NCI-H1436 (cell line): ENCODE results near the gene PSMD8.
"Not testable (repeated sequence)": the region's sequence is repeated elsewhere in the genome, so short reads cannot be mapped to it uniquely, and the experiment has no call there.

Experiments
- DNase-seq: peaks from one replicate; lab custom pipeline; 2025; lab: John Stamatoyannopoulos, UW

The PSMD8 gene

DNA sequence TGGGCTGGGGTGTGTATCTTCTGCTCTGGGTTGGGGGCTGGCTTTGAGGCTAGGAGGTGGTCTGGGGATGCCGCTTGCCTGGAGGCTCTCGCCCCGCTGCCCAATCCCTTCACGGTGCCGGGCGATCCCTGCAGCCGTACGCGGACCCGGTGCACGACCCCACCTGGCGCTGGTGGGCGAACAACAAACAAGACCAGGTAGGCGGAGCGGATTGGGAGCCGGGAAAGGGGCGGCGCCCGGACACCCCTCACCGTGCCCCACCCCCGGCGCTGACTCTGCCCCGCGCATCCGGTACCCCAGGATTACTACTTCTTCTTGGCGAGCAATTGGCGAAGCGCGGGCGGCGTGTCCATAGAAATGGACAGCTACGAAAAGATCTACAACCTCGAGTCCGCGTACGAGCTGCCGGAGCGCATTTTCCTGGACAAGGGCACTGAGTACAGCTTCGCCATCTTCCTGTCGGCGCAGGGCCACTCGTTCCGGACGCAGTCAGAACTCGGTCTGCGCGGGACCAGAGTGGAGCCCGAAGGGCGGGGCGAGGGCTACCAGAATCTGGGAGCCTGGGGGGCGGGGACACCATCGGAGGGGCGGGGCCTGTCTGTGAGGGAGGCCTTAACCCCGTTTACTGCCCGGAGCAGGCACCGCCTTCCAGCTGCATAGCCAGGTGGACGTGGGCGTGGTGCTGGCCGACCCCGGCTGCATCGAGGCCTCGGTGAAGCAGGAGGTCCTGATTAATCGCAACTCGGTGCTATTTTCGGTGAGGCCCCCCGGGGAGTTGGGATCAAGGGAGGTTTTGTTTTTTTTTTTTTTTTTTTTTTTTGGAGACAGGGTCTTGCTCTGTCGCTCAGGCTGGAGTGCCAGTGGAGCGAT lies 12.1 kb upstream of the PSMD8 start:
- DNase-seq = peak; percentile 74

DNA sequence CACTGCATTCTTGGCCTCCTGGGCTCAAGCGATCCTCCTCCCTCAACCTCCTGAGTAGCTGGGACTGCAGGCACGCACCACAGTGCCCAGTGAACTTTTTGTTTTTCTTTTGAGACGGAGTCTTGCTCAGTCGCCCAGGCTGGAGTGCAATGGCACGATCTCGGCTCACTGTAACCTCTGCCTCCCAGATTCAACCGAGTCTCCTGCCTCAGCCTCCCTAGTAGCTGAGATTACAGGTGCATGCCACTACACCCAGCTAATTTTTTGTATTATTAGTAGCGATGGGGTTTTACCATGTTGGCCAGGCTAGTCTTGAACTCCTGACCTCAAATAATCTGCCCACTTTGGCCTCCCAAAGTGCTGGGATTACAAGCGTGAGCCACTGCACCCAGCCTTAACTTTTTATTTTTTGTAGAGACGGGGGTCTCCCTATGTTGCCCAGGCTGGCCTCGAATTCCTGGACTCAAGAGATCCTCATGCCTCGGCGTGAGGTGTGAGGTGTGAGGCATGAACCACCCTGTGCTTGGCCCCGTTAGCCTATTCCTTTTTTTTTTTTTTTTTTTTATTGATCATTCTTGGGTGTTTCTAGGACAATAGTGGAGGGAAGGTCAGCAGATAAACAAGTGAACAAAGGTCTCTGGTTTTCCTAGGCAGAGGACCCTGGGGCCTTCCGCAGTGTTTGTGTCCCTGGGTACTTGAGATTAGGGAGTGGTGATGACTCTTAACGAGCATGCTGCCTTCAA lies 11.3 kb upstream of the PSMD8 start:
- DNase-seq = not testable (repeated sequence)

GRCh38 chr19:38367041-38367440 lies 7.3 kb upstream of the PSMD8 start:
- DNase-seq = no peak

GRCh38 chr19:38369584-38369983 lies 4.8 kb upstream of the PSMD8 start:
- DNase-seq = no peak

GRCh38 chr19:38370299-38370698 lies 4.1 kb upstream of the PSMD8 start:
- DNase-seq = no peak

DNA sequence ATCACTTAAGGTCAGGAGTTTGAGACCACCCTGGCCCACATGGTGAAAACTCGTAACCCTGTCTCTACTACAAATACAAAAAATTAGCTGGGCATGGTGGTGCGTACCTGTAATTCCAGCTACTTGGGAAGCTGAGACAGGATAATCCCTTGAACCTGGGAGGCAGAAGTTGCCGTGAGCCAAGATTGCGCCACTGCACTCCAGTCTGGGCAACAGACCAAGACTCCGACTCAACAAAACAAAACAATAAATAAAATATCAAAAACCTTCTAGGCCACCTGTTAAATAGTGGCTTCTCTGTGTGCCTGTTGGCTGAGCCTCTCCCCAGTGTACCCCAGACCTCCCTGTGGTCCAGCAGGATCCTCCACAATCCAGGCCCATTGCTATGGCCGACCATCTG lies 3.3 kb upstream of the PSMD8 start:
- DNase-seq = no peak

GRCh38 chr19:38373907-38374331 lies 452 bp upstream of the PSMD8 start:
- no peak for DNase-seq

DNA sequence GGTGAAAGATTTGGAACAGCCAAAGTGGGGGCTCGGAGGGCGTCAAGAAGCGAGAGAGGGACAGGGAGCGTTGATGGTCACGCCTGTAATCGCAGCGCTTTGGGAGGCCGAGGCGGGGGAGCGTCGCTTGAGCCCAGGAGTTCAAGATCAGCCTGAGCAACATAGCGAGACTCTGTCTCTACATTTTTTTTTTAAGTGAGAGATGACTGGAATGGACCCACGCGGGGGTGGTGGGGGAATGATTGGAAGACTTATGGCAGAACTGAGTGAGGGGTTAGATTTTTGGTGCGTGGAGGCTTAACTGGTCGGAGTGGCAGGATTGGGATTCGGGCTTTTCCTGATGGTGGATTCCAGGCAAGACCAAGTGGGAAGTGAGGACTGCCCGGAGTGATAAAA lies 725 bp downstream of the PSMD8 start:
- DNase-seq = no peak

- no peak for DNase-seq
Observed at GRCh38 chr19:38375748-38376147, 1.4 kb downstream of the PSMD8 start.

- no peak for DNase-seq
Observed at GRCh38 chr19:38376576-38376975, 2.2 kb downstream of the PSMD8 start.

GRCh38 chr19:38377052-38377451 lies 2.7 kb downstream of the PSMD8 start:
- no peak for DNase-seq

DNA sequence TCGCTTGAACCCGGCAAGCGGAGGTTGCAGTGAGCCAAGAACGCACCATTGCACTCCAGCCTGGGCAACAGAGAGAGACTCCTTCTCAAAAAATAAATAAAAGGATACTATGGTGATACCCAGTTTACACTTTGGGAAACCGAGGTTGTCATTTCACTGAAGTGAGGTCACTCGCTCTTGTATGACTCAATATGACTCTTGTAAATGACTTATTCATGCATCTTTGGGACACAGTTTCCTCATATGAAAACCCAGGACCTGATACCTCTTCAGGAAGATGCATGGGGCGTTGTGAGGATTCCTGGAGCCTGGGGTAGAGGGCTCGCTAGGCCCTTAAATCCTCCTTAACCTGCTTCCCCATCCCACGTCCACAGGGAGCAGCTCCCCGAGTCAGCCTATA lies 4.5 kb downstream of the PSMD8 start:
- DNase-seq = no peak

- DNase-seq = no peak
Observed at GRCh38 chr19:38381138-38381537, 6.8 kb downstream of the PSMD8 start.

DNA sequence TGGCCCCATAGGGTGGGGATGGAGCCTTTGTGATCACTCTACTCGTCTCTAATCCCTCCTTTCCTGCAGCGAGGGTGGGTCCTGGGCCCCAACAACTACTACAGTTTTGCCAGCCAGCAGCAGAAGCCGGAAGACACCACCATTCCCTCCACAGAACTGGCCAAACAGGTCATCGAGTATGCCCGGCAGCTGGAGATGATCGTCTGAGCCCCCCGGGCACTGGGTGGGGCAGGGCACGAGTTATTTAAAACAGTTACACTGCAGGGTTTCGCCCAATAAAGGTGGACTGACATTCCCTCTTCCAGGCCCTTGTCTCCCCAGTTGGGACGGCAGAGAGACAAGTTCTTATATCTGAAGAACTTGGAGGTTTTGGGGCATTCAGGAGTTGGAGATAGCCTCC lies 8.8 kb downstream of the PSMD8 start:
- no peak for DNase-seq

DNA sequence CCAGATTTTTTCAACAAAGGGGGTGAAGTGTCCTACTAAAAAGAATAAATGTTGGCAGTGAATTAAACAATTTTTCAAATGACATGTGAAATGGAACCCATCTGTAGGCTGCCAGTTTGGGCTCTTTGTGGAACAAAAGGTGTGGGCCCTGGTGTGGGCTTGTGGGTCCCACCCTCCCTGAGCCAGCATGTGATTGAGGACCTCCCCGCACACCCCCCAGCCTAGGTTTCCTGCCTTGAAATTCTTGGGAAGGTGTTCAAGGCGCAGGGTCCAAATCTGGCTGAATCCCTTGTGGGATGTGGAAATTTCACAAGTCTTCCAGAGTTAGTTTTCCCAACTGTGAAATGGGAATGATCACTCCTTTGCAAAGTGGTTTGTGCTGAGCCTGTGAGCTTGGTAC lies 9.4 kb downstream of the PSMD8 start:
- no peak for DNase-seq

DNA sequence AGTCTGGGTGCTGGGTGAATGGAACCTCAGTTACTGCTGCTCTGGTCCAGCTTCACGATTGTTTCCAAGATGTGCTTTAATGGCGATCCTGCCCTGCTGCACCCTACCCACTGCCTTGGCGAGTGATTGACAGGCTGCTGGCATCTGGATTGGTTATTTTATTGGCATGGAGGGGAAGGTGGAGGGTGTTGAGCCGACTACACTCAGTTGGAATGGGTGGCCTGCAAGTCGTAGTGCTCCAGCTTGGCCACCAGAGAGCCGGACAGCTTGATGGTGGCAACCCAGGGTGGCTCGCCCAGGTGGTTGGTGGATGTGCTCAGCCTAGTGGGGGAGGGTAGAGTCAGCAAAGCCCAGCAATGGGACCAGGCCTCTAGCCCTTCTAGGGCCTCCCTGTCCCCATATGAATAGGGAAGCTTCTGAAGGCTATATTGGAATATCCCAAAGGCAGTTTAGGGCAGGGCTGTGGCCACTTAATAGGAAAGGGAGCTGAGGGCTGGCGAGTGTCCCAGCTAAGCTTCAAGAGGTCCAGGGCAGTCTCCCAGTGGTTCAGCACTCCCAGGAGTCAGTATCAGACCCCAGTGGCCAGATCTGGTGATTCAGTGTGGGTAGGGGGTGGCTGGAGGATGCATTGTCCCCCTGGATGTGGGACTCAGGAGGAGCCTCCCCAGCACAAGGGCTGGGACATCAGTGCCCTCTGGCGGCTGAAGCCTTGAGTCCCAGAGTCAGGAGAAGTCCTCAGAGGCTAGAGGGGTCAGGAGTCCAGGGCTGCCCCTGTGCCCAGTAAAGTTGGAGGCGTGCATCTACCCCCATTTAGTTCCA lies 10.0 kb downstream of the PSMD8 start:
- DNase-seq = no peak

DNA sequence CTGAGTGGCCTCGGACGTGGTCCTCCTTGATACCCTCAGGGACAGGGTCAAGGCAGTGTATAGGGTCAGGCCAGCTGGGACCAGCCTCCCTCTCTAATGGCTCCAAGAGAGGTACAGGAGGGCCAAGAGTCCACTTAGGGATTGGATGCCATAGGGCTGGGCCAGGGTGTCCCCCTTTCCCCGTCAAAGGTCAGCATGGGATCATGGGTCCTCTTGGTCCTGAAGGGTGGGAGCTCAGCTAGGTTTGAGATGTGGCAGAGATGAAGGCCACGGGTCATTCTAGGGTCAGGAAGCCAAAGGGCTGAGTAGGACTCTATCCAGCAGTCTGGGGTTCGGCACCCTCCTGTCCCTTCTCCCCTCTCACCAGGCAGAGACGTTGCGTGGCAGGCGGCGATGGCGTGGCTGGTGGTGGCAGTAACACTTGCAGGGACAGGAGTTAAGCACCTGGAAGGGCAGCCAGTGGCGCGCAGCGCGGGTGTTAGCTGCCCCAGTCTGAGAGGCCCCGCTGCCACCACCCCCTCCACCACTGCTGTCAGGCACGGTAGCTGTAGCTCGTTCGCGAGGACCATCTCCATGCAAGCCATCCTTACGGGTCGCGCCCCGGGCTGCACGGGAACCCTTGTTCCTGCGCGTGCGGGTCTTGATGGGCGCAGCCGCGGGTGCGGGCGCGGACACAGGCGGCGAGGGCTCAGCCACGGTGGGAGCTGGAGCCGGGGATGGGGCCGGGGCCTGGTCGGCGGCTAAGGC lies 10.9 kb downstream of the PSMD8 start:
- DNase-seq = no peak

- DNase-seq = no peak
Observed at GRCh38 chr19:38385804-38386257, 11.5 kb downstream of the PSMD8 start.

DNA sequence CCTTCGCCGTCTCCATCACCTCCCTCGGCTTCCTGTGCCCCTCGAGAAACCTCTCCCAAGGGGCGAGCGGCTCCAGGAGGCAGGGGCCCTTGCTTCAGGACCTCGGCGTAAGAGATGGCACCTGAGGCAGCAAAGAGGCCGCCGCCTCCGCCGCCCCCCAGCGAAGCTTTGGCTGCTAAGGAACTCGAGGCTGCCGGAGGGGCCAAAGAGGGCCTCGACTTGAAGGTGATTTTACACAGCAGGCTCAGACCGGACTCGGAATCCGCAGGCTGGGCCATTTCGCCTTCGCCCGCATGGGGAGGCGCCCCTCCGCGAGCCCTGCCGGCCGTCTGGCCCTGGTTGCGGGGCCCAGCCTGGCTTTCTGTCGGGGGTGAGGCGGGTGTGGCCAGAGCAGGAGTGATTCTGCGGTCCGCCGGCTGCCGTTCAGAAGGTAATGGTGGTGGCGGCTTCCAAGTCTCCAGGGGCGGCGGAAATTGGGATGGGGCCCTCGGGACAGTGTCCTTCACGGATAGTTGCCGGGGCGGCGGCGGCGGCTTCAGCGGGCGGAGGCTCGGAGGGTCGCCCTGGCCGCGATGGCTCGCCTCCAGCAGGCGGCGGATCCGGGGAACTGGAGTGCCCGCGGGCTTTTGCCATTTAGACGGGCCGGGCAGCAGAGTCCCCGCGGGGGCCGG lies 12.1 kb downstream of the PSMD8 start:
- DNase-seq = no peak

DNA sequence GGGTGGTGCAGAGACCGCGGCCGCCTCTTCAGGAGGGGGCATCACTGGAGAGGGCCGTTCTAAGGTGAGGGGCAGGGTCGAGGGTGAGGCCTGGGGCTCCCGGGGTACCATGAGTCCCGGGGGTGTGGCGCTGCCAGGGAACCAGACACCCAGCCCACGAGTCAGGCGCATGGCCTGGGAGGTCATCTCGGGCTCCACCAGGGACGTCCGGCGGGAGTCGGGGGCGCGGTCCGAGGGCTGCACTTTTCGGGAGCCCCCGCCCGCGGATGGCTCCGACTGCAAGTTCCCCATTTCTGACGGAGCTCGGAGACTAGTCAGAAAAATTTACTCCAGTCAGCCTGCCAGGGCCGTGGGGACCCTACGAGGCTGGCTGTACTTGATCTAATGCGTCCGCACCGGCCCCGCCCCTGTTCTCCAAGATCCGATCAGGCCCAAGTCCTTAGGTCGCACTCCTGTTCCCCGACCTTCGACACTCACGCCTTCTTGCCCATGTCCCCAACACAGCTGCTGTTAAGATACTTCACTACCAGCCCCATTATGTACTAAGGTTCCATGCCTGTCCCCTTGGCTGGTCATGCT lies 12.7 kb downstream of the PSMD8 start:
- no peak for DNase-seq
